Trophoblast cell (in vitro differentiated cells and primary cell): ENCODE results near the gene TAAR1.

Experiments
- DNase-seq, 2 donors: peaks; one replicate each; pipeline ENCODE4 v3.0.0-alpha.2; 2016
- H2AFZ ChIP-seq: 2 replicates; pipeline ENCODE4 v1.6.1; 2013; ENCODE audit warnings: low read length, moderate library complexity, mild to moderate bottlenecking; ENCODE audit not compliant: insufficient read depth, poor library complexity
- H2AK5ac ChIP-seq: 2 replicates; pipeline ENCODE4 v1.6.1; 2013; ENCODE audit warnings: mild to moderate bottlenecking, low read length
- H2BK120ac ChIP-seq: 2 replicates; pipeline ENCODE4 v1.6.1; 2013; ENCODE audit warnings: low read length, mild to moderate bottlenecking, moderate library complexity; ENCODE audit not compliant: insufficient read depth, poor library complexity
- H2BK12ac ChIP-seq: 2 replicates; pipeline ENCODE4 v1.6.1; 2013; ENCODE audit warnings: mild to moderate bottlenecking, low read length, moderate library complexity
- H2BK5ac ChIP-seq: 2 replicates; pipeline ENCODE4 v1.6.1; 2013; ENCODE audit warnings: low read length, low read depth, moderate library complexity, mild to moderate bottlenecking; ENCODE audit not compliant: poor library complexity
- H3K14ac ChIP-seq: 2 replicates; pipeline ENCODE4 v1.6.1; 2013; ENCODE audit warnings: mild to moderate bottlenecking, low read length
- H3K18ac ChIP-seq: 2 replicates; pipeline ENCODE4 v1.6.1; 2013; ENCODE audit warnings: mild to moderate bottlenecking, low read length
- H3K23ac ChIP-seq: 2 replicates; pipeline ENCODE4 v1.6.1; 2013; ENCODE audit warnings: low read length
- H3K27ac ChIP-seq: 2 replicates; pipeline ENCODE4 v1.5.1; 2013; ENCODE audit warnings: low read depth, mild to moderate bottlenecking, inconsistent platforms, low read length, moderate library complexity
- H3K27me3 ChIP-seq: 2 replicates; pipeline ENCODE4 v1.6.1; 2013; ENCODE audit warnings: inconsistent platforms, mild to moderate bottlenecking, low read length, moderate library complexity; ENCODE audit not compliant: insufficient read depth
- H3K36me3 ChIP-seq, 2 experiments: 1 replicate in 1 of 2; 2 replicates in 1 of 2; pipeline ENCODE4 v1.6.1; 2013; ENCODE audit warnings: low read length in 2 of 2, mild to moderate bottlenecking in 2 of 2, moderate library complexity in 1 of 2; ENCODE audit not compliant: insufficient read depth in 2 of 2, control insufficient read depth in 1 of 2
- H3K4ac ChIP-seq: 2 replicates; pipeline ENCODE4 v1.6.1; 2013; ENCODE audit warnings: low read depth, mild to moderate bottlenecking, low read length, moderate library complexity
- H3K4me1 ChIP-seq, 2 experiments: 1 replicate in 1 of 2; 2 replicates in 1 of 2; pipeline ENCODE4 v1.6.1; 2013; ENCODE audit warnings: low read length in 2 of 2, mild to moderate bottlenecking in 2 of 2, moderate library complexity in 1 of 2; ENCODE audit not compliant: insufficient read depth in 2 of 2, control insufficient read depth in 1 of 2
- H3K4me2 ChIP-seq: 2 replicates; pipeline ENCODE4 v1.6.1; 2013; ENCODE audit warnings: inconsistent platforms, mild to moderate bottlenecking, low read length, moderate library complexity
- H3K4me3 ChIP-seq: 2 replicates; pipeline ENCODE4 v1.5.1; 2013; ENCODE audit warnings: mild to moderate bottlenecking, low read depth, low read length, inconsistent platforms
- H3K79me1 ChIP-seq: one replicate; pipeline ENCODE4 v1.6.1; 2013; ENCODE audit warnings: low read length
- H3K79me2 ChIP-seq: 2 replicates; pipeline ENCODE4 v1.6.1; 2013; ENCODE audit warnings: low read length, mild to moderate bottlenecking; ENCODE audit not compliant: control insufficient read depth, insufficient read depth, poor library complexity
- H3K9ac ChIP-seq: 2 replicates; pipeline ENCODE4 v1.6.1; 2013; ENCODE audit warnings: mild to moderate bottlenecking, low read length
- H3K9me3 ChIP-seq: 2 replicates; pipeline ENCODE4 v1.6.1; 2013; ENCODE audit warnings: low read depth, mild to moderate bottlenecking, control low read depth, inconsistent platforms, low read length; ENCODE audit not compliant: insufficient read depth
- H4K12ac ChIP-seq: 2 replicates; pipeline ENCODE4 v1.6.1; 2013; ENCODE audit warnings: low read depth, mild to moderate bottlenecking, low read length, moderate library complexity
- H4K8ac ChIP-seq: 2 replicates; pipeline ENCODE4 v1.6.1; 2013; ENCODE audit warnings: low read depth, mild to moderate bottlenecking, low read length, moderate library complexity
- H4K91ac ChIP-seq: one replicate; pipeline ENCODE4 v1.6.1; 2013; ENCODE audit warnings: low read depth, mild to moderate bottlenecking, low read length, moderate library complexity
- WGBS: extraction: QIAGEN DNeasy Blood & Tissue Kit; methylation state at CpG from one replicate; pipeline ENCODE4 v1.1.7; 2013; ENCODE audit warnings: missing lambda C conversion rate; ENCODE audit not compliant: insufficient read length, insufficient coverage; ENCODE audit errors: extremely low coverage; 5-methylcytosine and 5-hydroxymethylcytosine counted together

TAAR1 gene

GRCh38 chr6:132703936-132704335, 45.0 kb upstream of the TAAR1 start:
- no peak overlapping the region for H3K27ac ChIP-seq
- no peak overlapping the region for H4K8ac ChIP-seq
- H2BK120ac ChIP-seq = no peak overlapping the region
- H3K14ac ChIP-seq = no peak overlapping the region
- no peaks in the 10 kb centered on the region for H3K27me3 ChIP-seq
- no peak overlapping the region for H4K12ac ChIP-seq
- no peaks in the 10 kb centered on the region for H3K79me2 ChIP-seq
- H3K23ac ChIP-seq = no peak overlapping the region
- no peak overlapping the region for H3K4me2 ChIP-seq
- no peaks in the 10 kb centered on the region for H3K36me3 ChIP-seq
- H3K9me3 ChIP-seq = no peaks in the 10 kb centered on the region
- no peak overlapping the region for H2AK5ac ChIP-seq
- no peak overlapping the region for H3K4me3 ChIP-seq
- H3K4me1 ChIP-seq = no peaks in the 10 kb centered on the region
- no peak overlapping the region for H2AFZ ChIP-seq
- no peak overlapping the region for H3K18ac ChIP-seq
- H3K9ac ChIP-seq = no peak overlapping the region
- DNase-seq = no peak
- no peaks in the 10 kb centered on the region for H3K79me1 ChIP-seq
- H3K4ac ChIP-seq = no peak overlapping the region
- H4K91ac ChIP-seq = no peak overlapping the region
- H2BK12ac ChIP-seq = no peak overlapping the region
- H2BK5ac ChIP-seq = no peak overlapping the region

GRCh38 chr6:132698608-132699007, 39.6 kb upstream of the TAAR1 start:
- H4K12ac ChIP-seq = no peak overlapping the region
- H3K14ac ChIP-seq = no peak overlapping the region
- no peaks in the 10 kb centered on the region for H3K36me3 ChIP-seq
- no peak overlapping the region for H3K23ac ChIP-seq
- no peak overlapping the region for H3K4me3 ChIP-seq
- no peak overlapping the region for H3K9ac ChIP-seq
- H2BK5ac ChIP-seq = no peak overlapping the region
- no peak overlapping the region for H2BK120ac ChIP-seq
- H4K91ac ChIP-seq = no peak overlapping the region
- H4K8ac ChIP-seq = no peak overlapping the region
- WGBS = no CpG with 5 or more reads among the region's 1 CpG
- no peak overlapping the region for H2AK5ac ChIP-seq
- H3K18ac ChIP-seq = no peak overlapping the region
- H3K9me3 ChIP-seq = no peaks in the 10 kb centered on the region
- H3K79me1 ChIP-seq = no peaks in the 10 kb centered on the region
- H3K79me2 ChIP-seq = no peaks in the 10 kb centered on the region
- H3K4me1 ChIP-seq = no peaks in the 10 kb centered on the region
- H2BK12ac ChIP-seq = no peak overlapping the region
- no peak overlapping the region for H2AFZ ChIP-seq
- no peak overlapping the region for H3K27ac ChIP-seq
- H3K4me2 ChIP-seq = no peak overlapping the region
- H3K27me3 ChIP-seq = no peaks in the 10 kb centered on the region
- no peak overlapping the region for H3K4ac ChIP-seq
- no peak for DNase-seq

- Histone ChIP-seq H3K4me1 (no peaks in the 10 kb centered on the region), H3K4ac (no peak overlapping the region), H4K12ac (no peak overlapping the region), H3K36me3 (no peaks in the 10 kb centered on the region), H3K27ac (no peak overlapping the region), H3K79me2 (no peaks in the 10 kb centered on the region), H3K14ac (no peak overlapping the region), H2AK5ac (no peak overlapping the region), H2BK12ac (no peak overlapping the region), H3K23ac (no peak overlapping the region), H3K79me1 (no peaks in the 10 kb centered on the region), H2AFZ (no peak overlapping the region), H2BK5ac (no peak overlapping the region), H3K4me3 (no peak overlapping the region), H3K9ac (no peak overlapping the region), H2BK120ac (no peak overlapping the region), H3K27me3 (no peaks in the 10 kb centered on the region), H3K4me2 (no peak overlapping the region), H4K91ac (no peak overlapping the region), H3K9me3 (no peaks in the 10 kb centered on the region), H3K18ac (no peak overlapping the region), H4K8ac (no peak overlapping the region)
- no CpG with 5 or more reads among the region's 1 CpG for WGBS
- DNase-seq = no peak
These were observed 36.8 kb upstream of the TAAR1 start for GRCh38 chr6:132695773-132696172.

GRCh38 chr6:132693478-132693877, 34.5 kb upstream of the TAAR1 start:
- Histone ChIP-seq H3K4ac (no peak overlapping the region), H3K18ac (no peak overlapping the region), H3K14ac (no peak overlapping the region), H2BK120ac (no peak overlapping the region), H2BK12ac (no peak overlapping the region), H3K79me1 (no peaks in the 10 kb centered on the region), H3K4me1 (no peaks in the 10 kb centered on the region), H4K91ac (no peak overlapping the region), H4K8ac (no peak overlapping the region), H3K27ac (no peak overlapping the region), H3K36me3 (no peaks in the 10 kb centered on the region), H3K79me2 (no peaks in the 10 kb centered on the region), H2BK5ac (no peak overlapping the region), H3K4me3 (no peak overlapping the region), H3K9ac (no peak overlapping the region), H3K9me3 (no peaks in the 10 kb centered on the region), H3K27me3 (no peaks in the 10 kb centered on the region), H4K12ac (no peak overlapping the region), H3K23ac (no peak overlapping the region), H3K4me2 (no peak overlapping the region), H2AFZ (no peak overlapping the region), H2AK5ac (no peak overlapping the region)
- DNase-seq = no peak
- WGBS = no CpG with 5 or more reads among the region's 3 CpGs

GRCh38 chr6:132690678-132691077, 31.7 kb upstream of the TAAR1 start:
- Histone ChIP-seq H3K4me1 (no peaks in the 10 kb centered on the region), H2AK5ac (no peak overlapping the region), H3K18ac (no peak overlapping the region), H3K79me1 (no peaks in the 10 kb centered on the region), H3K9ac (no peak overlapping the region), H2BK5ac (no peak overlapping the region), H3K79me2 (no peaks in the 10 kb centered on the region), H3K4me2 (no peak overlapping the region), H3K36me3 (no peaks in the 10 kb centered on the region), H3K4ac (no peak overlapping the region), H3K27ac (no peak overlapping the region), H4K91ac (no peak overlapping the region), H3K14ac (no peak overlapping the region), H4K12ac (no peak overlapping the region), H4K8ac (no peak overlapping the region), H2AFZ (no peak overlapping the region), H2BK12ac (no peak overlapping the region), H3K27me3 (no peaks in the 10 kb centered on the region), H3K23ac (no peak overlapping the region), H2BK120ac (no peak overlapping the region), H3K4me3 (no peak overlapping the region), H3K9me3 (no peaks in the 10 kb centered on the region)
- WGBS = no CpG with 5 or more reads among the region's 4 CpGs
- no peak for DNase-seq
